DOHH2 (cell line): Measurements from ENCODE around the gene FAM186B.

ENCODE experiments used
- H3F3A ChIP-seq: fragments of 200-600 bp; sonication (generic), shearing (Covaris generic); 2 replicates; pipeline ENCODE4 v1.6.0; 2016; ENCODE audit warnings: antibody characterized with exemption, mild to moderate bottlenecking; ENCODE audit not compliant: control insufficient read depth, insufficient read depth
- H3K27ac ChIP-seq: fragments of 200-600 bp; sonication (generic); 2 replicates; pipeline ENCODE4 v1.5.1; 2014; ENCODE audit warnings: low read depth, mild to moderate bottlenecking, low read length, moderate library complexity
- H3K27me3 ChIP-seq: fragments of 200-600 bp; sonication (generic); 2 replicates; pipeline ENCODE4 v1.6.1; 2014; ENCODE audit warnings: mild to moderate bottlenecking, low read length, mixed read lengths; ENCODE audit not compliant: control insufficient read depth
- H3K36me3 ChIP-seq: fragments of 200-600 bp; sonication (generic); 2 replicates; pipeline ENCODE4 v1.6.1; 2014; ENCODE audit warnings: mild to moderate bottlenecking, low read length, moderate library complexity, mixed read lengths; ENCODE audit not compliant: control insufficient read depth
- H3K4me1 ChIP-seq: fragments of 200-600 bp; sonication (generic); 2 replicates; pipeline ENCODE4 v1.6.1; 2014; ENCODE audit warnings: mild to moderate bottlenecking, low read length, mixed read lengths; ENCODE audit not compliant: control insufficient read depth
- H3K4me2 ChIP-seq: fragments of 200-600 bp; sonication (generic); 2 replicates; pipeline ENCODE4 v1.6.0; 2014; ENCODE audit warnings: mild to moderate bottlenecking, low read length, moderate library complexity
- H3K4me3 ChIP-seq: fragments of 200-600 bp; sonication (generic); 2 replicates; pipeline ENCODE4 v1.5.1; 2014; ENCODE audit warnings: mild to moderate bottlenecking, low read length, mixed read lengths
- H3K79me2 ChIP-seq: fragments of 200-600 bp; sonication (generic); 2 replicates; pipeline ENCODE4 v1.6.1; 2014; ENCODE audit warnings: mild to moderate bottlenecking, low read length, mixed read lengths; ENCODE audit not compliant: control insufficient read depth
- H3K9me2 ChIP-seq: fragments of 200-600 bp; sonication (generic); replicated peaks from 2 replicates; pipeline ENCODE4 v1.6.1; 2014; ENCODE audit warnings: mild to moderate bottlenecking, low read length, mixed read lengths; ENCODE audit not compliant: control insufficient read depth
- H3K9me3 ChIP-seq: fragments of 200-600 bp; sonication (generic); 2 replicates; pipeline ENCODE4 v1.6.1; 2014; ENCODE audit warnings: antibody characterized with exemption, low read length, mixed read lengths; ENCODE audit not compliant: control insufficient read depth, insufficient read depth
- H4K20me1 ChIP-seq: fragments of 200-600 bp; sonication (generic); 2 replicates; pipeline ENCODE4 v1.6.0; 2014; ENCODE audit warnings: low read depth, mild to moderate bottlenecking, antibody characterized with exemption, low read length, moderate library complexity; ENCODE audit not compliant: control insufficient read depth, insufficient read depth
- CTCF ChIP-seq: fragments of 200-600 bp; sonication (generic); IDR thresholded peaks from one replicate; pipeline ENCODE4 v1.5.1; 2014; ENCODE audit warnings: antibody characterized with exemption, mild to moderate bottlenecking, low read depth, low read length; ENCODE audit not compliant: poor library complexity, severe bottlenecking
- EZH2phosphoT487 ChIP-seq: fragments of 200-600 bp; sonication (generic); IDR thresholded peaks from 2 replicates; pipeline ENCODE4 v1.6.1; 2017; ENCODE audit warnings: borderline replicate concordance, mild to moderate bottlenecking, antibody characterized with exemption, low read length, moderate library complexity, mixed read lengths

FAM186B gene

DNA sequence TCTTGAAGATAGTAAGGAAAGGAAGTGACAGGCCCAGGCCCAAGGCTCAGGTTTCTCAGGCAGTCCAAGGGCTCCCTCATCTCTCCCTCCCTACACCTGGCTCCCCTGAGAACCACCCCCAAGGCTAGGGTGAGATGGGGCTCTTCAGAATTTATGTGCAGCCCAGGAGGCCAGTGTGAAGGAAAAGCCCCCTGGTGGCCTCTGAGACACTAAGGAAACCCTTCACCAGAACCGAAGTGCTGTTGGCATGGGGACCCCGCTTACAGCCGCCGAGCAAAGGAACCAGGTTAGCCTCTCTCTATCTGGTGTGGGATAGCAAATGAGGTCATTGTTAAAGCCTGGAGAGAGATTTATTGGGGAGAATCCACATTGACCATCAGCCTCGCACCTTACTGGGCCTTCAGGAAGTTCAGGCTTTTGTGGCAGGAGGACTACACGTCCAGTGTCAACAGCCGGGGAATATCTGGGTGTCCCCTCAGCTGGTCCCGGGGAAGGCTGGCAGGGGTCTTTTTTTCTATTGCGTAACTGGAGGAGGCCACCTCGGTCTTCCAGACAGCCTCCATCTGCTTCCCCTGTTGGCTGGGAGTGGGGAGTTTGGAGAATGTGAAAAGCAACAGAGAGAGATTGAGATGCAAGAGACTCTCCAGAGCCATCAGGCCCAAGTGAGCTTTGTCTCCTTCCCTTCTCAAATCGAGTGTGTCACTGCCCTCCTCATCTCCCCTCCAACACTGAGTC is 18.1 kb downstream of the FAM186B start:
- peaks cover 23% of the 10 kb centered on the region for H3K36me3 ChIP-seq
- H3K9me2 ChIP-seq, result no peaks in the 10 kb centered on the region
- TF ChIP-seq EZH2phosphoT487 (no peak), CTCF (no peak)
- no peaks in the 10 kb centered on the region for H3K9me3 ChIP-seq
- H4K20me1 ChIP-seq, result no peaks in the 10 kb centered on the region
- no peaks in the 10 kb centered on the region for H3K4me1 ChIP-seq
- H3F3A ChIP-seq, result no peaks in the 10 kb centered on the region
- no peak overlapping the region for H3K4me2 ChIP-seq
- no peaks in the 10 kb centered on the region for H3K27me3 ChIP-seq
- no peak overlapping the region for H3K27ac ChIP-seq
- H3K79me2 ChIP-seq, result no peaks in the 10 kb centered on the region; the same call in 1 of the 2 replicates
- H3K4me3 ChIP-seq, result no peak overlapping the region

DNA sequence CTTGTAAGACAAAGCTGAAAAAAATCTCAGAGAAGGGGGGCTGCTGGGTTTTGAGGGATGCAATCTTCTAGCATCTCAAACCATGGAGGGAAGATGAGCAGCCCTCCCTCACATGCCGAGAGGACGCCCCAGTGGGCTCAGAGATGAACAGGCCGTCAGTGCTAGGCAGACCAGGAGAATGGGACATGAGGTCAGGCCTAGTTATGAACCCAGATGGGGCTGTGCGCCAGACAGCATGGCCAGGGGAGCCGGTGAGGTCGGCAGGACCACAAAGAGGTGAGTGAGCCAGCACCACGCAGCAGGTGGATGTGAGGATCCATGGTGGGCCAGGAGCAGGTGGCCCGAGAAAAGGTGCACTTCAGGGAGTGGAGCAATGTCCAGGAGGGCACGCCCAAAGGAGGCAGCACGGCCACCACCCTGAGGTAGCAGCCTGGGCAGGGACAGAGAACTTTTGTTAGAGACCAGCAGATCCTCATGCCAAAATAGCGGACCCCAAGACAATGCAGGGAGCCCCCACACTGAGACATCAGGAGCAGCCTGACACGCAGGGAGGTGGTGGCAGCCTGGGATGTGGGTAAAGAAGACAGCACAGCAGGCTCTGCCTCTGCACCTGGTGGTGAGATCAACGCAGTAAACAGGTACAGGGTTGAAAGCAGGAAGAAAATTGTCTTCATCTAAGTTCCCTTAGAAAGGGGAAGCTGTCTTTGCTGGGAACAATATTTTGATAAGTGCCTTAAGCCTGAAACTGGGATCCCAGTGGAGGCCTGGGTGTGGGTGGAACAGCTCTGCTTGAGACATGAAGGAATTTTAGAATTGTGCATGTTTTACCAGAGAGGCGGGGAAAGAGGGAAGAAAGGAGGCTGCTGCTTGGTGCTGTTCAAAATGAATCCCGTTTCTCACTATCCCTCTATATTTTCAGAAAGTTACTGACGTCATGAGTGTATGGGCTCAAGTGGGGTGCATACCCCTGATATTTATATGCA is 19.7 kb downstream of the FAM186B start:
- H3K36me3 ChIP-seq, result peaks cover 18% of the 10 kb centered on the region
- peaks cover under 1% of the 10 kb centered on the region; the same call in 1 of the 2 replicates for H3K4me1 ChIP-seq
- no peak for TF ChIP-seq EZH2phosphoT487
- TF ChIP-seq CTCF, result no peak
- H3K9me2 ChIP-seq, result no peaks in the 10 kb centered on the region
- no peak overlapping the region for H3K4me3 ChIP-seq
- H3K9me3 ChIP-seq, result no peaks in the 10 kb centered on the region
- no peak overlapping the region for H3K27ac ChIP-seq
- H3F3A ChIP-seq, result no peaks in the 10 kb centered on the region
- H3K4me2 ChIP-seq, result no peak overlapping the region
- peaks cover 11% of the 10 kb centered on the region for H3K79me2 ChIP-seq
- H4K20me1 ChIP-seq, result no peaks in the 10 kb centered on the region
- H3K27me3 ChIP-seq, result no peaks in the 10 kb centered on the region

DNA sequence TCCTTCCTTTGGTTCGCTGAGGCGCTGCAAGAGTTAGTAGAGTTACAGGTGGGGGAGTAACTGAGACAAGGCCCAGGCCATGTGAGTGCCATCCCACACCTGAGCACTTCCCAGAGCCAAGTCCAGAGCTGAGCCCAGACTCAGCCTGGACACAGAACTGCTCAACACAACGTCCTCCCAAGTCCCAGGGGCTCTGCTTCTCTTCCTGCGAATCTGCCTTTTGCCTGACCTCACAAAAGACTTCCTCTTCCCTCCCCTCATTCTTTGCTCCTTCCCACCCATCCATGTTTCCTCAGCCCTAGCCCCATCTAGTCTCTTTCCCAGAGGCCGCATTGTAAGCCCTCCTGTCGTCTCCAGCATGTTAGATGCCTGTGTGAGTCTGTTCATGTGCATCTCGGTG is 20.8 kb downstream of the FAM186B start:
- Histone ChIP-seq H3K79me2 (peaks cover 15% of the 10 kb centered on the region), H3K4me1 (peaks cover 2% of the 10 kb centered on the region; the same call in 1 of the 2 replicates), H3K36me3 (peaks cover 18% of the 10 kb centered on the region), H4K20me1 (no peaks in the 10 kb centered on the region), H3K4me3 (no peak overlapping the region), H3F3A (no peaks in the 10 kb centered on the region), H3K4me2 (no peak overlapping the region), H3K9me3 (no peaks in the 10 kb centered on the region), H3K9me2 (no peaks in the 10 kb centered on the region), H3K27me3 (no peaks in the 10 kb centered on the region), H3K27ac (no peak overlapping the region)
- no peak for TF ChIP-seq EZH2phosphoT487
- TF ChIP-seq CTCF, result no peak
